Measurements from ENCODE around the gene IL12B.
"Not testable (repeated sequence)": the region's sequence is repeated elsewhere in the genome, so short reads cannot be mapped to it uniquely, and the experiment has no call there.

Gene IL12B

DNA sequence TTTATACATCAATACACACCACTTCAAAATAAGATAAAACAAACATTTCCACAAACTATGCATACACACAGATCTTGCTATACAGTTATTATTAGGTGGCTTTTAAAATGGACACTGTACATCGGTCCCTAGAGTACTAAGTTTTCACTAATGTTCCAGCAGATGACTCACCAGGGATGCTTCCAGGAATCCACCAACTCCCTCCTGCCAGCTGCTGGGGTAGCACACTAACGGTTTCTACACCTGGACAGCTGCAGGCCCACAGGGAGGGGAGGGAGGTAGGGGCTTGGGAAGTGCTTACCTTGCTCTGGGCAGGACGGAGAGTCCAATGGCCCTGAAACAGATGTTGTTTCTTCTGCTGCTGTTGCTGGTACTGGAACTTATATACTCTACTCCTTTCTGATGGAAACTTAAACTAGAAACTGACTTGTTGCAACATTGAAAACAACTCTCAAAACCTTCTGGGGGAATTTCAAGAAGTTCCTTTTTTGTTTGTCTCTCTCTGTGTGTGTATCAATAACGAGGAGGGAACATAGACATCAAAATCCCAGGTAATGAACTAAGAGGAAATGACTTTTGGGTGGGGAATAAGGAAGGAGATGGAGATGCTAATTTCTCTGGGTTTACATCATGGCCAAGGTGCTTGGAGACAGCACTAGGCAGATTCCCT, at the start of gene IL12B:
Gene IL12B (minus strand): TSS at position 357 of the 670 bp plus-strand sequence. CDS start 3,705 bp downstream, outside the sequence.
- DNase-seq, result no peak

DNA sequence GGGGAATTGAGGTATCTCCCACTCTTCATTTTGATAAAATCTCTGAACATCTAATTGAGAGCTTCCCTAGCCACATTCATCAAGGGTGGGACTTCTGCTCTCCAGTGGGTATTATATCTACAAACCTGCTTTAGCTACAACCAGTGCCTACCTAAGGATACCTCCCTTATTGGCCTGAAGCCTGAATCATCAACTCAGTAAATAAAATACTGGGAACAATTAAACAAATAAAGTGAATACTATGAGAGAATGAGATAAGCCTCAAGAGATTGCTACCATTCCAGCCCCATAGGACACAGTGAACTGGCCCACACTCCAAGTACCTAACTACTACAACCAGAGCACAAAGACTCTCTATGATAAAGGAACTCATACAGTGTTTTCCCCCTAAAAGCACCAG, 47.4 kb upstream of the IL12B start:
- no peak for DNase-seq

DNA sequence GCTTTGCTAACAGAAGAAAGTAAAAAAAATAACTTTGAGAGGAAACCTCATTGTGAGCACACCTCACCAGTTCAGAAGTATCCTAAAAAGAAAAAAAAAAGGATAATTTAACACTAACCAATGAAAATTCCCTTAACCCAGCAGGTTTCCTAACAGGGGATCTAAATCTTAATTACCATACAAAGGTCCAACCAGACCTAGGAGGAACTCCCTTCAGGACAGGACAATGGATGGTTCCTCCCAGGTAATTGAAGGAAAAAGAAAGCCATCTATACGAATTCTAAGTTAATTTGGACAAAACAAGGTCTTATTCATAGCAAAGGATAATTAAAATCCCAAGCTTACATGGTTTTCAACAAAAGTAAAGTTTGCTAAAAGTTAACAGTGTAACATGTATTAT, 37.6 kb upstream of the IL12B start:
- not testable (repeated sequence) for DNase-seq

DNA sequence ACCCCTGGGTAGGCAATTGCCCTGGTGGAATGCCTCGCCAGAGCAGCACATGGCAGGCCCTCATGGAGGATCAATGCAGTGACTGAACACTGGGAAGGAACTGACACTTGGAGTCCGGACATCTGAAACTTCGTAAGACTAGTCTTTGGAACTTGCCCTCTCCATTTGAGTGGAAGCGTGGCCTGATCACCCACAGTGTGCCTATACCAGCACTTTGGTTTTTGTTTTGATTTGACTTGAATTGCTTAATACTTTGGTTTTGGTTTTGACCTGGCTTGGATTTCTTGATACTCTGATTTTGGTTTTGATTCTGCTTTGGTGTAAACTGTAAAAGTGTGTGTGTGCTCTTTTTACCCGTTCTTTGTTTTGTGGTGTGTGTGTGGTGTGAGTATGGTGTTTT, 36.5 kb upstream of the IL12B start:
- DNase-seq, result not testable (repeated sequence)

DNA sequence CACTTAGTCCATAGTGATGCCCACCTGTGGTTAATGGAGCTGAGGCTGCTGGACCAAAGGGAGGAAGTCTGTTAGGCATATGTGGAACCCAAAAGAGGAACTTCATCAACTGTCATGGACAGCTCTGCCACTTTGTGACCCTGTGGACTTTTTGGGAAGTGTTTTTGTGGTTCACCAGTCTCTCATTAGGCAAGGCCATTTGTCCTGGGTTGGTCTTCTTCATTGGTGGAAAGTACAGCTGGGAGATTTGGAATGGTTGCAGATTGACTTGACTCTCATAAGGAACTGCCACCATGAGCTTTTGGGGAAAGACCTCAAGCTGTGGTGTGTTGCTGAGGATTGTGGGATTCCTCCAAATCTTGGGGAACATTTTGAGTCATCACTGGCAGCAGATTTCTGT, 31.9 kb upstream of the IL12B start:
- DNase-seq, result no peak

DNA sequence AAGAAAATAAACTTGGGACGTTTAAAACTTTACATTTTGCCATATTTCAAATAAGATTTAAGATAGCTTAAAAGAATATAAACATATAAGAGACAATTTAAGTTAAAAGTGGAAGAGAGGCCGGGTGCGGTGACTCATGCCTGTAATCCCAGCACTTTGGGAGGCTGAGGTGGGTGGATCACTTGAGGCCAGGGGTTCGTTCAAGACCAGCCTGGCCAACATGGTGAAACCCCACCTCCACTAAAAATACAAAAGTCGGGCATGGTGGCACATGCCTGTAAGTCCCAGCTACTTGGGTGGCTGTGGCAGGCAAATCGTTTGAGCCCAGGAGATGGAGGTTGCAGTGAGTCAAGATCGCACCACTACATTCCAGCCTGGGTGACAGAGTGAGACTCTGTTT, 29.6 kb upstream of the IL12B start:
- not testable (repeated sequence) for DNase-seq

GRCh38 chr5:159359408-159359807, 29.1 kb upstream of the IL12B start:
- DNase-seq, result no peak

DNA sequence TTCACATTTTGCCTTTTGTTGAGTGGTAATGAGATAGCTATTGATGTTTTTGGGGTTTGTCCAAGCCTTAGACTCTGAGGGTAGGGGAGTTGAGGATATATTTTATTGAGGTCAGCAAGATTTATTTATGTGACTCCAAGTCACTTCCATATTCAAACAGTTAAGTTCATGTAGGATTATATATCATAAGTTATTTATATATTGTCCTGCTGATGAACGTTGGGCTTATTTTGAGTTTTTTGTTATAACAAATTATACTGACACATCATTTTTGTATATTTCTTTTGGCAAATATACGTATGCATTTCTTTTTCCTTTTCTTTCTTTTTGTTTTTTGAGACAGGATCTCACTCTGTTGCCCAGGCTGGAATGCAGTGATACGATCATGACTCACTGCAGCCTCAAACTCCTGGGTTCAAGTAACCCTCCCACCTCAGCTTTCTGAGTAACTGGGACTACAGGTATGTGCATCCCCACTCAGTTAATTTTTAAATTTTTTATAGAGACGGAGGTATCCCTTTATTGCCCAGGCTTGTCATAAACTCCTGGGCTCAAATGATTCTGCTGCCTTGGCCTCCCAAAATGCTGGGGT, 23.5 kb upstream of the IL12B start:
- no peak for DNase-seq

GRCh38 chr5:159350644-159351043, 20.4 kb upstream of the IL12B start:
- DNase-seq, result not testable (repeated sequence)

DNA sequence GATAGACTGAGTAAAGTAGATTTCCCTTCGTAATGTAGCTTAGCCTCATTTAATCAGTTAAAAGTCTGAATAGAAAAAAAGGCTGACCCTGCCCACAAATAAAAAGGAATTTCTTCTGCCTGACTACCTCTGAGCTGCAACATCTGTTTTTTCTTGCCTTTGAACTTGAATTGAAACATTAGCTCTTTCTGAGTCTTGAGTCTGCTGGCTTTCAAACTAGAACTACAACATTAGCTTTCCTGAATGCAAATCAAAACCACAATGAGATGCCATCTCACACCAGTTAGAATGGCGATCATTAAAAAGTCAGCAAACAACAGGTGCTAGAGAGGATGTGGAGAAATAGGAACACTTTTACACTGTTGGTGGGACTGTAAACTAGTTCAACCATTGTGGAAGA, 19.9 kb upstream of the IL12B start:
- DNase-seq, result not testable (repeated sequence)

- no peak for DNase-seq
Measured at GRCh38 chr5:159345861-159346260, 15.6 kb upstream of the IL12B start.

DNA sequence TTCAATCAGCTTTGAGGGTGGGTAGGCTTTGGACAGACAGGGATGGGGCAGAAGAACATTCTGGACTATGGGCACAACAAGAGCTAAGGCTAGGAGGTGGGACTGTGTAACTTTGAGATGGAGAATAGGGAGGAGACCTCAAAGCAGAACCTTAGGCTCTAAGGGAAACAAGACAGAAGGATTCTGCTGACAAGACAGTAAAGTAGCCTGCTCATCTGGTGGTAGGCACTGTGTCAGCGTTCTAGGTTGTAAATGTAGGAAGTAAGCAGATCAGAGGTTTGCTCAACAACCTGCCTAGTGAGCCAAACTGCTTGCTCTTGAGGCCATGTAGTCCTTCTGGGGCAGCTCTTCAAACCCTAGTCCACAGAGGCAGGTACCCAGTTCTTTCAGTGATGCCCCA, 15.0 kb upstream of the IL12B start:
- DNase-seq, result no peak

DNA sequence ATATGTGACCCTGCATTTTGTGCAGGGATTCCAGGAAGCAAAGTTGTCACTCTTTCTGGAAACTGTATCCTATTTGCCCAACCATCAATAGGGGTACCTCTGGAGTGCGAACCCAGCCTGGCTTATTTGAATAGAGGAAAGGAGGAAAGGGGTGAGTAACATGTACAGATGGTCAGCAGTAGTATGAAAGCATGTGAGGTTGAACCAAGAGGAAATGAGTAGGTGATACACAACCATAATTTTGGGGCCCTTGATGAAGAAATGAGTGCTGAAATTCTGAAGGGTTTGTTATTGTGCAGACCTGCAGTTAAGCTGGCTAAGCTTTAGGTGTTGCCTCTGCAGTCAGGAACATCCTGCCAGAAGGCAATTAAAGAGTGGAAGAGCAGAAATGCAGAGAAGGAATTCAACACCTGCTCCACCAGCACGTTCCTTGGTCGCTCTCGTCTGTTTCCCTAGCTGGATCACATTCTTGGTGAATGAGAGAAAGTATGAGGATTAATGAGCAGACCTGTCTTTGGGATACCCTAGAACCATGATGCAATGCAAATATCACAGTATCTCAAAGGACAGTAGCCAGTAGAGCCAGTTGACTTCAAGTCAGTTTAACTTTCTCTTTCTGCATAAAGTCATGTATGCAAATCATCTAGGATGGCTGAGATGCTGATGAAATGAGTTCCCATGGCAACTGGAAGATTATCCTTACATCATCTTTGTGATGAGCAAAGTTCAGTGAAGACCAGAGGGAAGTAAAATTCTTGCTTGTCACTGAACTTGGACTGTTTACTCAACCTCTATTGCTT, 13.2 kb upstream of the IL12B start:
- DNase-seq, result no peak

GRCh38 chr5:159342840-159343239, 12.6 kb upstream of the IL12B start:
- no peak for DNase-seq

- DNase-seq, result peak; percentile 60 to 65
Measured at GRCh38 chr5:159341906-159342310, 11.6 kb upstream of the IL12B start.

- no peak for DNase-seq
Measured at GRCh38 chr5:159341145-159341544, 10.9 kb upstream of the IL12B start.

DNA sequence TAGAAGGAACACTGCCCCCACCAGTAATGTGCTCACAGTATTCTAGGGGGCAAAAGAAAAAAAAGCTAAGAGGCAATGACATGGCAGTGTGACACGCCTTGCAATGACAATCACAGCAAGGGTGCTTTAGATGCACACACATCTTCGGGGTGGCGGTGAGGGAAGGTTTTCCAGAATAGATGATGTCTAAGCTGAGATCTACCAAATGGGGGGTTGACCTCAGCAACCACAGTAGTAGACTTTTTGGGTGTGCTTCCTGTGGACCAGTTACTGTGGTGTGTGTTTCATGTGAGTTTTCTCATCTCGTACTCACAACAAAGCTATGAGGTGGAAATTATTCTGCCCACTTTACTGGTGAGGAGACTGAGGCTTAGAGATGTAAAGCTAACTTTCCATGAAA, 10.2 kb upstream of the IL12B start:
- no peak for DNase-seq

- no peak for DNase-seq
Measured at GRCh38 chr5:159339460-159339859, 9.2 kb upstream of the IL12B start.

- no peak for DNase-seq
Measured at GRCh38 chr5:159338118-159338517, 7.8 kb upstream of the IL12B start.

GRCh38 chr5:159337016-159337955, 7.0 kb upstream of the IL12B start:
- DNase-seq, result peak; percentile 41 to 44

DNA sequence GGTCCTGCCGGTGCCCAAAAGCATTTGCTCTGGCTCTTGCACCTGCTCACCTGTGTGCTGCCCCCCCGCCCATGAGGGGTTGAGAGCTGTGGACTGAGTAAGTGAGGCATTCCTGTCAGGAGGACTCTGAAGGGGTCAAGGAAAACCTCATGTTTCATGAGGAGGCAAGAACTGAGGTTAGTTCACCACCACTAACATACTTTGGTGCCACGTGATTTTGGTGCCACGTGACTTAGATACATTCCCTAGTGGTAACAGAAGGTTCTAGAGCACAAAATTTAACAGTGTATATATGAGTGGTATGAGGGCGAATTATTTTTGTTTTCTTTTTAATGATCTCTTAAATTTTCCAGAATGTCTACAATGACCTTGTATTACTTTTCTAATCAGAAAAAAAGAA, 6.3 kb upstream of the IL12B start:
- no peak for DNase-seq

GRCh38 chr5:159333545-159333925, 3.2 kb upstream of the IL12B start:
- no peak for DNase-seq
